GM23248 (cell line): ENCODE results near the gene CCNH.

Experiments
- EZH2 ChIP-seq: fragments of 200-600 bp; sonication (generic); IDR thresholded peaks from 2 replicates; pipeline ENCODE4 v1.6.1; 2018; ENCODE audit warnings: antibody characterized with exemption, mild to moderate bottlenecking; ENCODE audit not compliant: insufficient read depth, poor library complexity, severe bottlenecking
- EZH2phosphoT487 ChIP-seq: fragments of 200-600 bp; sonication (generic); IDR thresholded peaks from 2 replicates; pipeline ENCODE4 v1.6.1; 2018; ENCODE audit warnings: antibody characterized with exemption, moderate library complexity, mild to moderate bottlenecking, low read depth; ENCODE audit not compliant: insufficient read depth

GRCh38 chr5:87434461-87434860, 21.7 kb upstream of the CCNH start:
- TF ChIP-seq EZH2 (no peak), EZH2phosphoT487 (no peak)
